GM19238 (cell line): Measurements from ENCODE around the gene ABLIM3.

Experiments used
- DNase-seq: peaks from one replicate; pipeline ENCODE4 v3.0.0; 2011; ENCODE audit warnings: low spot score; ENCODE audit not compliant: insufficient read length

ABLIM3 gene

GRCh38 chr5:149217096-149217802, 76.0 kb downstream of the ABLIM3 start:
- DNase-seq = no peak

DNA sequence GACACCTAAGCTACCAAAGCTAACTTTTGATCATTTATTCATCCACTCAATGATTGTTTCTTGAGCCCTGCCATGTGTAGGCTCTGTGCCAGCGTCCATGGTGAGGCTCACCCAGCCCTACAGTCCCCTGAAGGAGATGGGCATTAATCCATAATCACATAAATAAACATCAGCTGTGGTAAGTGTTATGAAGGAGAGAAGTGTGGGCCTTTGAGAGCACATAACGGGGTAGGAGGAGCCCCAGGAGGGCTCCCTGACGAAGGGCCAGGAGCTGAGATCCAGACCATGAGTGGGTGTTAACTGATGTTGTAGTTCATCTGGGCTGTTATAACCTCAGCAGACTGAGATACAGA, 76.5 kb downstream of the ABLIM3 start:
- no peak for DNase-seq

- no peak for DNase-seq
Observed at GRCh38 chr5:149219584-149219983, 78.3 kb downstream of the ABLIM3 start.

DNA sequence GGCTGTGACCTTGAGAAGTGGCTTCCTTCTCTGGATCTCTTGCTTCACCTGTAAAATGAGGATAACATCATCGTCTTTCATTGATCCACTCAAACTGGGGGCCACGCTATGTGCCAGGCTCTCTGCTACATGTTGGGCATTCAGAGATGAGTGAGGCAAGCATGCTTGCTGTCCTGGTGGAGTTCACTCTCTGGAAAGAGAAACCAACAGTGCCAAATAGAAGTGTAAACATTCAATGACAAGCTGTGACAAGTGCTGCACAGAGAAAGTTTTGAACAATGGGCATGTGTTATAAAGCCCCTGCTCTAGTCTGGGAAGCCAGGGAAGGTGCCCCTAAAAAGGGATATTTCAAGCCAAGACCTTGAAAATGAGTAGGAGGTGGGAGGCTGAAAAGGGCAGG, 79.5 kb downstream of the ABLIM3 start:
- no peak for DNase-seq

GRCh38 chr5:149221326-149221725, 80.0 kb downstream of the ABLIM3 start:
- no peak for DNase-seq

- no peak for DNase-seq
Observed at GRCh38 chr5:149221731-149222342, 80.5 kb downstream of the ABLIM3 start.

DNA sequence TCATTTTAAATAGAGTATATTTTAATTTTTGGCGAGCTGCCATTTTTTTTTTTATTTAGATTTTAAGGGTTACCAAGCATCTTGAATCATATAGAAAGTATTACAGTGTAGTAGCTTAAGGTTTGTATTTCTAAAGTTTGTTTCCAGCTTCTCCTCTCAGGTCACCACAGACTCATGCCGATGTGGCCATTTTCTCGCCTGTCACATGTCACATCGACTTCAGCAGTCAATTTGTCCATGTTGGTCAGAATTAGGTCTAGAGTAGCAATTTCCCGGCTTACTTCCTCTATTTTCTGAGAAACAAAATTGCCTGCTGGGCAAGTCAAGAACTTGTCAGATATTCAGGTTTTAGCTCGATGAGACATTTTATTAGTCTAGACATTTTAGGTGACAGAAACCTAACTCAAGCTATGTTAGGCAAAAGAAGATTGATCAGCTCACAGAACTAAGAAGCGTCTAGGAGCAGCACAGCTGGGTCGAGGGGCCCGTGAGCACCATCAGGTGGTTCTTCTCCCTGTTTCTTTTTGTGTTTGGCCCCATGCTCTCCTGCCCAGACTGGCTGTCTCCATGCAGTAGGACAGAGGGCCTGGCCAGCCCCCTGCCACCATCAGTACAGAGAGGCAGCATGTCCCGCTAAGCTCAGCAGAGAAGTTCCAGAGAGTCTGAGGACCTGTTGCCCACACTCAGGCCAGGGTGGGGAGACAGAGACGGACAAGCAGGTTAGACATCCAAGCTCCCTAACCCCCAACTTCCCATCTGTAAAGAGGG, 82.0 kb downstream of the ABLIM3 start:
- DNase-seq = no peak

DNA sequence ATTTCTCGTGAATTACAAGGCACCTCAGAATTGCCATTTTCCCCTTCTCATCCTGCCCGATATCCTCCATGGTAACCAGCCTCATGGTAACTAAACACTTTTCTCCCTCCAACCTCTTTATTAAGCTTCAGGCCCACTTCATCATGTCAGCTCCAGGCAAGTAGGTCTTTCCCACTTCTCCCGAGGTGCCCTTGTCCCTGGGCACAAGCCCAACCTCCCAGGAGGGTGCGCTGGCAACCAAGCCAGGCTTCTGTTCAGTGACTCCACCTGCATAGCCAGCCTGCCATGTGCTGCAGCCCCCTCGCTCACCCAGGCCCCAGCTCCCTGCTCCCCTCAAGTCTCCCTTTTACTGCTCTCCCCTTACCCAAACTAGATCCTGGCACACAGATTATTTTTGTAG, 83.0 kb downstream of the ABLIM3 start:
- DNase-seq = no peak

- DNase-seq = no peak
Observed at GRCh38 chr5:149227168-149227826, 86.0 kb downstream of the ABLIM3 start.

- no peak for DNase-seq
Observed at GRCh38 chr5:149228618-149229297, 87.5 kb downstream of the ABLIM3 start.

- no peak for DNase-seq
Observed at GRCh38 chr5:149229298-149229937, 88.1 kb downstream of the ABLIM3 start.

DNA sequence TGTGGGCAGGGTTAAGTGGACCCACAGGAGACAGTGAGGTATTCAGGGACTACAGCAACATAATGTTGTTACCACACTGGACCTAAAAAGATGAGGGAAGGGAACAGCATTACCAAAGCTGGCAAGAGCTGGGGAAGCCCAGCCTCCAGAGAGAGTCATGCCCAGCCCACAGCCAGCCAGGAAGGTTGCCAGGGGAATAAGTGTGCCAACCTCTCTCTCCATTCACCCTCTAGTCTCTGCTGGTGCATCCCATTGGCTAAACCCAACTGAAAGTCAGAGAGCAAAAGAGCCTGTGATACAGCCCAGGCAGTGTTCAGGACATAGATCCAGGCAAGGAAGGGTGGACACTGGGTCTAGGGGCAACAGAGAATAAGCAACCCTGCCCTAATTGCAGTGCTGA, 94.5 kb downstream of the ABLIM3 start:
- no peak for DNase-seq

- DNase-seq = no peak
Observed at GRCh38 chr5:149237662-149238061, 96.4 kb downstream of the ABLIM3 start.

GRCh38 chr5:149238540-149238939, 97.2 kb downstream of the ABLIM3 start:
- DNase-seq = no peak

- DNase-seq = no peak
Observed at GRCh38 chr5:149239917-149240316, 98.6 kb downstream of the ABLIM3 start.

- peak; percentile 24 for DNase-seq
Observed at GRCh38 chr5:149240354-149240998, 99.2 kb downstream of the ABLIM3 start.

GRCh38 chr5:149242339-149242738, 101.0 kb downstream of the ABLIM3 start:
- no peak for DNase-seq

DNA sequence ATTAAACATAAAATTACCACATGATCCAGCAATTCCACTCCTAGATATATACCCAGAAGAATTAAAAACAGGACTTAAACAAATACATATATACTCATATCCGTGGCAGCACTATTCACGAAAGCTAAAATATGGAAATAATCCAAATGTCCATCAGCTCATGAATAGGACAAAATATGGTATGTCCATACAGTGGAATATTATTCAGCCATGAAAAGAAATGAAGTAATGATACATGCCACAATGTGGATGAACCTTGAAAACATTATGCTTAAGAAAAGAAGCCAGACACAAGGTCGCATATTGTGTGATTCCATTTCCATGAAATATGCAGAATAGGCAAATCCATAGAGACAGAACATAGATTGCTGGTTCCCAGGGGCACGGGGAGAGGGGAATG, 105.6 kb downstream of the ABLIM3 start:
- no peak for DNase-seq

DNA sequence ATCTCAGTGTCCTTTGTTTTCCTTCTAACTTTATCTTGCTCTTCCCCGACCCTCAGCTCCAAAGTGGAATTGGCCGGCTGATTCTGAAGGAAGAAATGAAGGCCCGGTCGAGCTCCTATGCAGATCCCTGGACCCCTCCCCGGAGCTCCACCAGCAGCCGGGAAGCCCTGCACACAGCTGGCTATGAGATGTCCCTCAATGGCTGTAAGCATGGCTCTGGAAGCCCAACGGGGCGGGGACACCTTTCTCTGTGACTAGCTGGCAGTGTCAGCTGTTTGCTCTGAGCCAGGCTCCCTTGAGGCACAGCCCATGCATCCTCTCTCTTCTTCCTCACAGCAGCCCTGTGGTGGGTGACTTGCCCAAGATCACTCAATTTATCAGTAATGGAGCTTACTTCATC, 106.4 kb downstream of the ABLIM3 start:
- no peak for DNase-seq

DNA sequence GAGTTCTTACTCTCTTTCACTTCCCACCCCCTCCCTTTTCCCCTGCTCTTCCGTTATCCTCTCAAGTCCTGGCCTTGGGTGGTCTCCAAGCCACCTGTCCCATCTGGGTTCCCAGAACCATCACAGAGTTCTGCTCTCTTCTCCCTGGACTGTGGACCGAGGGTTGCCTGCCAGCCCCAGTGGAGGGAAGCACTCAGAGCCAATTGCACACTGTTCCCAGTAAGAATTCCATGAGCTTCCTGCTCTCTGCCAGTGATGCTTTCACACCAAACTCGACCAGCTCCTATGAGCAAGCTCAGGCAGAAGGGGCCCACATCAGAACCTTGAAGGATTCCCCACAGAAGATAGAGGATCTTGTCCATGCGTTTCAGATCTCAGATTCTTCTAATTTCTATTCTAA, 110.3 kb downstream of the ABLIM3 start:
- no peak for DNase-seq

- DNase-seq = no peak
Observed at GRCh38 chr5:149254506-149254905, 113.2 kb downstream of the ABLIM3 start.
